ENCODE data around the gene CDC42SE1.

DNA sequence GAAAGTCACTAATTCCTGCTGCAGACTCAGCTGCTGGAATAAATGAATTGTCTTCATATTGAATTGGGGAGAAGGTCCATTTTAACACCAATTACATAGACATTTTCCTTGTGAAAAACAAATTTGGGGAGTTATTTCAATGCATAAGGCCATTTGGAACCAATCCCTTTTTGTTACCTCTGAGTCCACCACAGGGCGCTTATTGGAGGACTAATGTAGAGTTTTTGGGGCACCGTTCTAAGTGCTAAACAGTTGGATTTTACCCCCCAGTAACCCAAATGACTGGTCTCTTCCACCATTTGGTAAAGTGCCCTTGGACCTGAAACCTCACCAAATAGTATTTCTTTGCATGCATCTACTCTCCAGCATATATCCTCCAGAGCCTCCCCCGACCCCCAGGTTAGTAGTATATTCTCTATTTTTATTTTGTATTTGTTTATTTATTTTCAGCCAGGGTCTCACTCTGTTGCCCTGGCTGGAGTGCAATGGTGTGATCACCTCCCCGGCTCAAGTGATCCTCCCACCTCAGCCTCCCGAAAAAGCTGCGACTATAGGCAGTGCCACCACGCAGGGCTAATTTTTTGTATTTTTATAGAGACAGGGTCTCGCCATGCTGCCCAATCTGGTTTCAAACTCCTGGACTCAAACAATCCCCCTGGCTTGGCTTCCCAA, 49.6 kb downstream of the CDC42SE1 start:
- TF ChIP-seq, protein P1, sequence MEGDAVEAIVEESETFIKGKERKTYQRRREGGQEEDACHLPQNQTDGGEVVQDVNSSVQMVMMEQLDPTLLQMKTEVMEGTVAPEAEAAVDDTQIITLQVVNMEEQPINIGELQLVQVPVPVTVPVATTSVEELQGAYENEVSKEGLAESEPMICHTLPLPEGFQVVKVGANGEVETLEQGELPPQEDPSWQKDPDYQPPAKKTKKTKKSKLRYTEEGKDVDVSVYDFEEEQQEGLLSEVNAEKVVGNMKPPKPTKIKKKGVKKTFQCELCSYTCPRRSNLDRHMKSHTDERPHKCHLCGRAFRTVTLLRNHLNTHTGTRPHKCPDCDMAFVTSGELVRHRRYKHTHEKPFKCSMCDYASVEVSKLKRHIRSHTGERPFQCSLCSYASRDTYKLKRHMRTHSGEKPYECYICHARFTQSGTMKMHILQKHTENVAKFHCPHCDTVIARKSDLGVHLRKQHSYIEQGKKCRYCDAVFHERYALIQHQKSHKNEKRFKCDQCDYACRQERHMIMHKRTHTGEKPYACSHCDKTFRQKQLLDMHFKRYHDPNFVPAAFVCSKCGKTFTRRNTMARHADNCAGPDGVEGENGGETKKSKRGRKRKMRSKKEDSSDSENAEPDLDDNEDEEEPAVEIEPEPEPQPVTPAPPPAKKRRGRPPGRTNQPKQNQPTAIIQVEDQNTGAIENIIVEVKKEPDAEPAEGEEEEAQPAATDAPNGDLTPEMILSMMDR (IDR thresholded peaks at IDR 0.05; ENCODE audit: low read depth, low read length), result no peak
- no peak for TF ChIP-seq POLR2A (IDR thresholded peaks at IDR 0.05; ENCODE audit: extremely low read depth, insufficient read length)
- TF ChIP-seq, protein P2, sequence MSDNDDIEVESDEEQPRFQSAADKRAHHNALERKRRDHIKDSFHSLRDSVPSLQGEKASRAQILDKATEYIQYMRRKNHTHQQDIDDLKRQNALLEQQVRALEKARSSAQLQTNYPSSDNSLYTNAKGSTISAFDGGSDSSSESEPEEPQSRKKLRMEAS (IDR thresholded peaks at IDR 0.05; ENCODE audit: low read depth, low read length), result no peak
- no peak for TF ChIP-seq MYC (IDR thresholded peaks at IDR 0.05; ENCODE audit: low read depth, low read length)

Data from NB4 (cell line).